ENCODE data around the gene DGKQ. TPM values are rescaled to one million over a fixed set of nuclear protein-coding genes. Genes with fewer than 3 reads are reported as not detected.

DGKQ gene
- total and polyA plus RNA-seq, 2 of the 8 experiments (the other 6 are each of a cell fraction or from before 2014, with no cell fraction given): 7.3 to 9.7 TPM

GRCh38 chr4:956531-957230 lies 16.7 kb downstream of the DGKQ start:
- no peak overlapping the region for H4K5ac ChIP-seq (ENCODE audit: insufficient read length, low read depth, low read length)
- H2BK20ac ChIP-seq (ENCODE audit: low read length): no peak overlapping the region
- no peak overlapping the region for H2BK12ac ChIP-seq (ENCODE audit: low read depth, low read length)
- POLR2A ChIA-PET (ENCODE audit: partially characterized antibody): no interaction called here
- no peak overlapping the region for H4K8ac ChIP-seq (ENCODE audit: extremely low read depth, insufficient read depth, low read length)
- H3K4me2 ChIP-seq (ENCODE audit: insufficient read depth in 1 of 2, low read depth in 2 of 2, low read length in 2 of 2): no peak overlapping the region
- H3K9me3 ChIP-seq (ENCODE audit: insufficient read depth in 2 of 2, low read depth in 1 of 2, low read length in 1 of 2): no peaks in the 10 kb centered on the region
- no peak overlapping the region for H3K23ac ChIP-seq (ENCODE audit: insufficient read length)
- no peaks in the 10 kb centered on the region for H3K36me3 ChIP-seq (ENCODE audit: control insufficient read depth in 2 of 4, insufficient read depth in 4 of 4, low read length in 3 of 4)
- FAIRE-seq: no peak
- no peaks in the 10 kb centered on the region for H3K27me3 ChIP-seq (replicated peaks in 1 of 4; ENCODE audit: control insufficient read depth in 3 of 4, extremely low read depth in 1 of 4, insufficient read depth in 3 of 4, low read length in 3 of 4)
- no peak overlapping the region for H3K14ac ChIP-seq (ENCODE audit: insufficient read length)
- no peak overlapping the region for H3K4ac ChIP-seq (replicated peaks; ENCODE audit: insufficient read length, low read depth, low read length)
- H3K79me1 ChIP-seq (ENCODE audit: low read depth, low read length): no peaks in the 10 kb centered on the region
- H2AK5ac ChIP-seq (ENCODE audit: low read depth, low read length): no peak overlapping the region
- H3K4me1 ChIP-seq (replicated peaks in 1 of 4; ENCODE audit: control insufficient read depth in 3 of 4, insufficient read depth in 4 of 4, low read length in 3 of 4): no peaks in the 10 kb centered on the region
- no peak overlapping the region for H4K91ac ChIP-seq (replicated peaks; ENCODE audit: insufficient read length, low read length)
- CTCF ChIA-PET (ENCODE audit: partially characterized antibody): no interaction called here
- H2BK5ac ChIP-seq (ENCODE audit: low read depth, low read length): no peak overlapping the region
- no peak overlapping the region for H2BK120ac ChIP-seq (replicated peaks; ENCODE audit: low read depth, low read length)
- no peak overlapping the region for H3K56ac ChIP-seq (replicated peaks; ENCODE audit: insufficient read length, low read depth, low read length)
- no peak overlapping the region for H2AFZ ChIP-seq (ENCODE audit: low read length)
- peaks cover 0 to 3% of the 10 kb centered on the region in 2 experiments for H4K20me1 ChIP-seq (replicated peaks in 1 of 2; ENCODE audit: control insufficient read depth in 1 of 2, insufficient read depth in 2 of 2, low read length in 2 of 2)
- 77% methylated on average over 12 of the region's 14 CpGs; no CpG with 5 or more reads in 1 of the 2 experiments for WGBS, 2 experiments (ENCODE audit: extremely low coverage in 1 of 2, insufficient coverage in 1 of 2, insufficient read length in 1 of 2, insufficient replicate concordance in 2 of 2, low coverage in 1 of 2, low lambda C conversion rate in 2 of 2, missing lambda C conversion rate in 1 of 2)
- H3K4me3 ChIP-seq (ENCODE audit: extremely low read depth in 1 of 4, insufficient read depth in 2 of 4, low read depth in 3 of 4, low read length in 4 of 4): no peak overlapping the region
- no peak overlapping the region for H3K27ac ChIP-seq (ENCODE audit: low read depth, low read length)
- no peak overlapping the region for H3K9ac ChIP-seq (replicated peaks in 1 of 4; ENCODE audit: extremely low read depth in 1 of 4, low read depth in 3 of 4, low read length in 3 of 4)
- TF ChIP-seq HDAC6 (IDR thresholded peaks at IDR 0.05; ENCODE audit: low read depth, low read length): no peak
- TF ChIP-seq CBX8 (IDR thresholded peaks at IDR 0.05; ENCODE audit: borderline replicate concordance, low read depth, low read length): no peak
- no peak for TF ChIP-seq CTCF (IDR thresholded peaks at IDR 0.05; ENCODE audit: control extremely low read depth in 1 of 3, insufficient read depth in 1 of 3, low read depth in 1 of 3, low read length in 3 of 3)
- H3K18ac ChIP-seq (ENCODE audit: extremely low read depth, low read length): no peak overlapping the region
- DNase-seq (ENCODE audit: low read depth in 1 of 2, low spot score in 2 of 2): no peak
- no peaks in the 10 kb centered on the region for H3K23me2 ChIP-seq (ENCODE audit: low read depth, low read length)
- H3K79me2 ChIP-seq (ENCODE audit: control insufficient read depth in 1 of 2, insufficient read depth in 2 of 2, low read length in 2 of 2): no peaks in the 10 kb centered on the region
- H2BK15ac ChIP-seq (ENCODE audit: low read length): no peak overlapping the region

Data from H1 (cell line).